Endothelial cell of umbilical vein (primary cell): ENCODE results near the gene KRTAP10-7.

ENCODE experiments used
- CTCF ChIP-seq, 2 donors: IDR thresholded peaks; 1 replicate in 1 of 2; 2 replicates in 1 of 2; pipeline ENCODE4 v1.5.1; 2011; ENCODE audit warnings: low read length in 2 of 2, mild to moderate bottlenecking in 2 of 2, moderate library complexity in 2 of 2, control low read depth in 1 of 2, inconsistent platforms in 1 of 2, low read depth in 1 of 2; ENCODE audit not compliant: insufficient read depth in 1 of 2; ENCODE audit errors: extremely low read depth in 1 of 2
- EZH2 ChIP-seq: IDR thresholded peaks from 2 replicates; pipeline ENCODE4 v1.6.1; 2012; ENCODE audit warnings: borderline replicate concordance, low read depth, mild to moderate bottlenecking, moderate library complexity, low read length, inconsistent platforms; ENCODE audit not compliant: severe bottlenecking
- FOS ChIP-seq: IDR thresholded peaks from 2 replicates; pipeline ENCODE4 v1.6.1; 2011; ENCODE audit warnings: mild to moderate bottlenecking, low read length, moderate library complexity, borderline replicate concordance; ENCODE audit not compliant: insufficient read depth
- GATA2 ChIP-seq: IDR thresholded peaks from 2 replicates; pipeline ENCODE4 v1.7.0; 2011; ENCODE audit warnings: low read depth, mild to moderate bottlenecking, moderate library complexity, mixed read lengths, low read length; ENCODE audit not compliant: insufficient read length, insufficient read depth
- MAX ChIP-seq: IDR thresholded peaks from 2 replicates; pipeline ENCODE4 v1.6.1; 2011; ENCODE audit not compliant: insufficient read depth, insufficient read length
- MYC ChIP-seq: IDR thresholded peaks from one replicate; pipeline ENCODE4 v1.6.1; 2011; ENCODE audit warnings: mild to moderate bottlenecking, low read depth, low read length
- POLR2A ChIP-seq: IDR thresholded peaks from 2 replicates; pipeline ENCODE4 v1.6.1; 2012; ENCODE audit warnings: low read depth, mild to moderate bottlenecking, control low read depth, low read length
- POLR2AphosphoS5 ChIP-seq: IDR thresholded peaks from 2 replicates; pipeline ENCODE4 v1.6.1; 2012; ENCODE audit warnings: low read depth, mild to moderate bottlenecking, control low read depth, low read length, moderate library complexity; ENCODE audit not compliant: insufficient read depth

- TF ChIP-seq CTCF (IDR thresholded peaks at IDR 0.05; ENCODE audit: extremely low read depth in 1 of 2, insufficient read depth in 1 of 2, low read depth in 1 of 2, low read length in 2 of 2) (no peak), POLR2A (no peak), EZH2 (no peak), MYC (no peak), POLR2AphosphoS5 (no peak), MAX (no peak), GATA2 (no peak), FOS (no peak)
Observed at GRCh38 chr21:44611551-44611950, 11.2 kb downstream of the KRTAP10-7 start.
